ENCODE results near the gene C1orf146.
A peak's percentile ranks its signal among the peaks of the same experiment; 100 is the strongest.

The C1orf146 gene

GRCh38 chr1:92217721-92218120 is at the start of gene C1orf146:
TSS of gene C1orf146 (plus strand) at chr1:92217915. CDS start at chr1:92231421, 13,506 bp downstream.
- H3K4me3 ChIP-seq (ENCODE audit: low read depth, low read length) = no peak within 1 kb of the TSS
- CTCF ChIA-PET = no interaction called here
- DNase-seq (ENCODE audit: low read depth, low spot score) = no peak
- POLR2A ChIA-PET = no interaction called here
- TF ChIP-seq CTCF (IDR thresholded peaks at IDR 0.05; ENCODE audit: insufficient read depth, low read length, missing control alignments) = no peak

GRCh38 chr1:92168657-92169056 is 49.1 kb upstream of the C1orf146 start:
- TF ChIP-seq CTCF (IDR thresholded peaks at IDR 0.05; ENCODE audit: insufficient read depth, low read length, missing control alignments) = no peak
- ChIA-PET CTCF (no interaction called here), POLR2A (no interaction called here)
- H3K4me3 ChIP-seq (ENCODE audit: low read depth, low read length) = no peak overlapping the region
- no peak for DNase-seq (ENCODE audit: low read depth, low spot score)

GRCh38 chr1:92169214-92170005 is 48.3 kb upstream of the C1orf146 start:
- TF ChIP-seq CTCF (IDR thresholded peaks at IDR 0.05; ENCODE audit: insufficient read depth, low read length, missing control alignments) = no peak
- H3K4me3 ChIP-seq (ENCODE audit: low read depth, low read length) = no peak overlapping the region
- ChIA-PET POLR2A (no interaction called here), CTCF (no interaction called here)
- DNase-seq (ENCODE audit: low read depth, low spot score) = no peak

- H3K4me3 ChIP-seq (ENCODE audit: low read depth, low read length) = no peak overlapping the region
- no peak for TF ChIP-seq CTCF (IDR thresholded peaks at IDR 0.05; ENCODE audit: insufficient read depth, low read length, missing control alignments)
- ChIA-PET CTCF (no interaction called here), POLR2A (no interaction called here)
- DNase-seq (ENCODE audit: low read depth, low spot score) = peak; percentile 31
Measured at GRCh38 chr1:92184632-92185031, 33.1 kb upstream of the C1orf146 start.

- DNase-seq (ENCODE audit: low read depth, low spot score) = peak; percentile 24
- POLR2A ChIA-PET = no interaction called here
- no peak overlapping the region for H3K4me3 ChIP-seq (ENCODE audit: low read depth, low read length)
- TF ChIP-seq CTCF (IDR thresholded peaks at IDR 0.05; ENCODE audit: insufficient read depth, low read length, missing control alignments) = no peak
- CTCF ChIA-PET = no interaction called here
Measured at GRCh38 chr1:92186081-92186480, 31.6 kb upstream of the C1orf146 start.

GRCh38 chr1:92188436-92189255 is 29.1 kb upstream of the C1orf146 start:
- DNase-seq (ENCODE audit: low read depth, low spot score) = no peak
- TF ChIP-seq CTCF (IDR thresholded peaks at IDR 0.05; ENCODE audit: insufficient read depth, low read length, missing control alignments) = no peak
- CTCF ChIA-PET = no interaction called here
- POLR2A ChIA-PET = no interaction called here
- no peak overlapping the region for H3K4me3 ChIP-seq (ENCODE audit: low read depth, low read length)

Data from AG04449 (cell line).